NCI-H187 treated with DMSO at 0.1 percent for 48 hours (cell line): ENCODE data around the gene ZW10.
"Not testable (repeated sequence)": the region's sequence is repeated elsewhere in the genome, so short reads cannot be mapped to it uniquely, and the experiment has no call there.

Experiments
- DNase-seq: peaks from one replicate; lab custom pipeline; 2025; lab: John Stamatoyannopoulos, UW

ZW10 gene

DNA sequence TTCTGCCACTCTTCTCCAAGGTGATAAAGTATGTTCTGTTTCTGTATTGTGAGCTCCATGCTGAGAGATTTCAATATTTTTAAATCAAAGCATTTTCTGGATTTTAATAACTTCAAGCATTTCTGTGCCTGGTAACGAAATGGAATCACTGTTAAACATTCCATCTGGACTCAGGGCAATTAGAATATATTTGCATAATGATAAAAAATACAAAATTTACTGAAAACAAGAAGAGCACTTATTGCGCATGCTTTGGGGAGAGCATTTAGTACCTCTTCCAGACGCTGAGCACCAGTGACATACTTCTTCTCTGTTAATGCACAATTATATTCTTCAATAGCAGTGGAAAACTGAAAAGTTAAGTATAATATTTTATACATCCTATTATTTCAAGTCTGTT, 13.3 kb downstream of the ZW10 start:
- no peak for DNase-seq

DNA sequence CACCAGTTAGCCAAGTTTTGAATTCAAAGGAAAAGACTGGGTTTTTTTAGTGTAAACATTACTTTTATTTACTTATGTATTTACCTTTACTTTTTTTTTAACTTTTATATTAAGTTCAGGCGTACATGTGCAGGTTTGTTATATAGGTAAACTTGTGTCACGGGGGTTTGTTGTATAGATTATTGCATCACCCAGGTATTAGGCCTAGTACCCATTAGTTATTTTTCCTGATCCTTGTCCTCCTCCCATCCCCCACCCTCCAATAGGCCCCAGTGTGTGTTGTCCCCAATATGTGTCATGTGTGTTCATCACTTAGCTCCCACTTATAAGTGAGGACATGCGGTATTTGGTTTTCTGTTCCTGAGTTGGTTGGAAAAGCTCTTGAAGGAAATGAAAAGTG, 20.6 kb downstream of the ZW10 start:
- DNase-seq, result no peak

DNA sequence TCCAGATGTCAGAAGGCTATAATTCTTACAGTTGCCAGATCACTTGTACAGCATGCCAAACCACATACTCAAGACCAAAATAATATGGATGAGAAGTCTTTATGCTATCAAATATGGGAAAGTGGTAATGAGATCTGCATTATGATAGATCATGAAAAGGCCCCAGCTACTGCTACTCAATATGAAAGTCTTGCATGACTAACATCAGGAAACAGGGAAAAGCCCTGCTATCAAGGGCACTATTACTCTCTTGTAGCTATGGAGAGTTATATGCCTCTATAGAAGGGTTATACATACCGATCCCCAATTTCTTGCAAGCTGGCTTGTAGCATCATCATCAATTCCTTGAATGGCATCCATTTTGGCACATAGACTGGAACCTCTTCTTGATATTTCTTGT, 37.2 kb downstream of the ZW10 start:
- no peak for DNase-seq

DNA sequence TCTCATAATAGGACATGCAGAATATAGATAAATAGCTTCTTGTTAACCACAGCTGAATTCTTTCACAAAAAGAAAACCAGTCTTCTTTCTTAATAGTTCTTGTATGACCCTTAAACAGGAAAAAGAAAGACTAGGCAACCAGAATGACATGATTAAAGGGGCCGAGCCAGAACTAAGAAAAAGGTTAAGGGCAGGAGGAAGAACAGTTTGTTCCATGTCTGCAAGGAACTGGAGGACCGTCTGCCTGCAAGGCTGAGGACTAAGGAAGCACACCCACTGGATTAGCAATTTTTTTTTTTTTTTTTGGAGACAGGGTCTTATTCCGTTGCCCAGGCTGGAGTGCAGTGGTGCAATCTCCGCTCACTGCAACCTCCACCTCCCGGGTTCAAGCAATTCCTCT, 41.4 kb downstream of the ZW10 start:
- no peak for DNase-seq

DNA sequence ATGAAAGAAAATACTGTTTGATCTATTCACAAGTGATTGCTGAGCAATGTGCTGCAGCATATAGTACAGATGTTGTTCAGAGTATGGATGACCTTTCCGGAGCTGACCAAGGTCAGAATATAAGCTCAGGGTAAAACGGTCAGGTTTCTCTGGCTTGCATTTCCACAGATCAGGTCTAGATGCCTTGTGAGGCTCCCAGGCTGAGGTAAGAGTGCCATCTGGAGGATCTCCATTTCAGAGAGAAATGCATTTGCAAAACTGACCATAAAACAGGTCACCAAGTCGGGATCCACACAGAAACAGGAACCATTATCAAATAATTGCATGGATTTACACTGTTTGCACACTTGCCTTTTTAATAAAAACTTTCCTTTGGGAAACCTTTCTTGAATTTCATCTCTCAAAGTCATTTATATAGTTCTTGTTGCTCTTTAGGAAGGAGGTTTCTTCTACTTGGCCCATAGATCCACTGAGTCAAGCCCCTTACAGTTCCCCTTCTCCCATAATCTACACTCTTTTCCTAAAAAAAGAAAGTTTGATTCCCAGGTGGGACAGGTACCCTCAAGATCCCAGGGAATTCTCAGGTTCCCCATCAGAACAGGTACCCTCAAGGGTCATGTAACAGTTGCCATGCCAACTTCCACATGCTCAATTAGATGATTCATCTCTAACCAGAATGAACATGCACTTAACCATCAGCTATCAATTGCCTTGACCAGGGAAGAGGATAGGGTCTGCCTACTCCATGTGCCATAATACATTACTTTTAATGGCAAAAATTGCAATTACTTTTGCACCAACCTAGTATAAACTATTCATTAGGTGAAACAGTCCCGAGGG, 42.4 kb downstream of the ZW10 start:
- DNase-seq, result no peak

DNA sequence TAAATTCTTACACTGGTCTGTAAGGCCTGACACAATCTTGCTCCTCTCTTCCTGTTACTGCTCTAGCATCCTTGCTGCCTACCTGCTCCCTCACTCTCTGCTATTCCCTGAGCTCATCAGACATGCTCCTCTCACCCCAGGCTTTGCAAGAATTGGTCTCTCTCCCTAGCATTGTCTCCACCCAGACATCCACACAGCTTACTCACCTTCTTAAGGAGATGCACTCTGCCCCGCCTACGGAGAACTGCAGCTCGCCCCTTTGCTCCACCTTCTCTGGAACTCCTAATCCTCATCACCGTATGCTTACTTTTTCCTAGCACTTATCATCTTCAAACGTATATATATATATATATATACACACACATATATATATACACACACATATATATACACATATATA, 44.0 kb downstream of the ZW10 start:
- DNase-seq, result no peak

DNA sequence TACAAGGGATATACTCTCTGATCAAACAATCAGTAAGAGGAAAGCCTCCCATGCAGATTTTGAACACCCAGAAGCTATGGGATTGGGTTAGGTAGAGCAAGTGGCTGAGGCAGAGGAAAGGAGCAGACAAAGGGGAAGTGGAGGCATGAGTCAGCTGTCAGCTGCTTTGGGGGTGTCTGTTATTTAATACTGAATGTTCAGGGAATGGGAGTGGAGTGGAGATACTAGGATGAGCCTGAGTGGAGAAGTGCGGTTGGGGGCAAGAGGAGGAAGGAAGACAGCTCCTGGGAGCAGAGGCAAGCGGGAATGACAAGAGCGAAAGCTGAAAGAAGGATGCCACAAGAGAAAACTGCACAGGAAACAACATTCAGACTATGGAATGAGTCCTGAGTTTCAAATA, 44.7 kb downstream of the ZW10 start:
- no peak for DNase-seq

DNA sequence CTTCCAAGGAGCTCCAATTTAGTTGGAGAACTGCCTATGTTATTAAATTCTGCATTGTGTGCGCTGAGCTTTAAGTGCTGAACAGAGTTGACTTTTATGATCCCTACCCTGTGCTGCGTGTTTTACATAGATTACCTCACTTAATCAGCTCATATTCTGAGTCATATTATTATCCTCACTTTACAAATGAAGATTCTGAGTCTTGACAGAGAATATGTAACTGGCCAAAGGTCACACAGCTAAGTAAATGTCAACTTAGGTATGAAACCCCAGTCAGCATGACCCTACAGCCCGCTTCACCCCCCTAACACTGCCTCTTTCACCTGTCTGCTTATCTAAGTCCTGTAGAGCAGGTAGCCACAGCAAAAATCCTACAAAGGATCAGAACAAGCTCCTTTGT, 47.6 kb downstream of the ZW10 start:
- DNase-seq, result no peak

DNA sequence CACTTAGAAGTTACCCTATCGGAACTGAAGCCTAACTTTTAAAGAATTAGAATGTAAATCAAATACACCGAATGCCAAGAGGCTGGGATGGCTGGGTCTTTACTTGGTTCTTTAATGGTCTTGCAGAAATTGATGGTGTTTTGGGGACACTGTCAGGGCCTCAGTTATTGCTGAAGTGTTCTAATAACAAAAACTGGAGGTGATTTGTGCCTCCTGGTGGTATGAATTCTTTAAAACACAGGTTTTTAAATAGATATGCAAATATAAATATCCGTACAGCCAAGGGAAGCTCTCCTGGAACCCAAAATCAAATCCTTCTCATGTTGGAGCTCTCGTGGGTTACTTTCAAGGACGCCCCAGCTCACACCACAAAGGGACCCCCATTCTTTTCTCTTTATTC, 48.1 kb downstream of the ZW10 start:
- DNase-seq, result no peak

DNA sequence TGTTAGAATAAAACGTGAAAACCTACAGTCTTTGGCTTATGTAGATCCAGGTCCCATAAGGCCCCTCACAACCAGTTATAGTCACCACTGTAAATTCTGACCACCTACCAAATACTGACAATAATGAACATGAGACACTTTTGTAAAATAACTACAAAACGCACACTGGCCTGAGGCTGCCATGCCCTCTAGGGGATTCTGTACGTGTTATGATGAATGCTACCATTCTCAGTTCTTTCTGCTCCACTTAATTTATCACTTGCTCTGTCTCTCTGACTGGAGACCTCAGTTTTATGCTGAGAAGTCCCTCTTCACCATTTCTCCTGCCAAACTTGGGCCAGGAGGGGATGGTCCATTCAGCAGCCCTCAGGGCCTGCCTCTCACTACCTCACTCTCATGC, 48.7 kb downstream of the ZW10 start:
- DNase-seq, result no peak

DNA sequence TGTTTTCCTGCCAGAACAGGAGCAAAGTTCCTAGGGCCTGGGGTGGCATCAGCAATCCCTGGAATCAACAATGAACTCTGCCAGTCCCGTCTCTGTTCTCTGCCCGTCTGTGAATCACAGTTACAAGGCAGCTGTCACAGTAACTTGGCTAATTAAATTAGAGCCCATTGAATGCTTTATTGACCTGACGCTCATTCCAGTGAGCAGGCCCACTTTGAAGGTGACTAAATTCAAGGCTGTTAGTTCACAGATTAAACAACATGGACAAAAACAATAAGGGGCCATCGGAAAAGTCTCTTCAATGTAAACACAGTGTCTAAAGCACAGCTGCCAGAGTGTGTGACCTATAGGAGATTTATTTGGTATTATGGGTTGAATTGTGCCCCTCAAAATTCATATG, 49.7 kb downstream of the ZW10 start:
- DNase-seq, result no peak

DNA sequence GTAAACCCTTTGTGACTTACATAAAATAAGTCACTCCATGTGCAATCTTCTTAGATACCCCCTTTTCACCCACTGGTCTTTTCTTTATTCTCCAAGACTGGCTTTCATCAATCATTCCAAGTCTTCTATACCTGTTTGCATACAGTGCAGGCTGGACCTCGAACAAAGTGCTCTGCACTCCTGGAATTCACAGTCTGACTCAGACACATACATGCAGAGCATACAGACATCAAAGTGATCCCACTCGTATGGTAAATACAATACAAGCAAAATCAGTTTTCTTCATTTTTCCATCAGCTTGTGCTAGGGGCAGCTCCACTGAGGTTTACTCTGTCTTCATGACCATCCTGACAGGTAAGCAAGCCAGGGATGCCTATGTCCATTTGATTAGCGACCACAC, 50.6 kb downstream of the ZW10 start:
- DNase-seq, result no peak

DNA sequence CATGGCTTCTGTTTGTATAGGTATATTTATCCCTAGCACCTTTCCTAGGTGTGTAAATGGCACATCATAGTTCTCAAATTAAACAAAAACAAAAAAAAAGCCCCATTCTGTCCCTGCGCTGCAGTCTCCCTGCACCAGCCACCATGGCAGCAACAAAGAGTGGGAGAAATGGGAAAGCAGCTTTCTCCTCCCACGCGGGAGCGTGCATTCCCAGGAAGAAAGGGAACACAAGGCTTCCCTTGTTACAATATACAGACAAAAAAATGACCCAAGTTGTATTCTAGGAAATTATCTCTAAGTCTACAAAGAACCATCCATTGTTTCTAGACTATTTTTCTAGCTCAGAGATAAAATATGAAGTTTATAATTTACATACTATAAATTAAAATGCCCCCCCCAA, 51.3 kb downstream of the ZW10 start:
- no peak for DNase-seq

DNA sequence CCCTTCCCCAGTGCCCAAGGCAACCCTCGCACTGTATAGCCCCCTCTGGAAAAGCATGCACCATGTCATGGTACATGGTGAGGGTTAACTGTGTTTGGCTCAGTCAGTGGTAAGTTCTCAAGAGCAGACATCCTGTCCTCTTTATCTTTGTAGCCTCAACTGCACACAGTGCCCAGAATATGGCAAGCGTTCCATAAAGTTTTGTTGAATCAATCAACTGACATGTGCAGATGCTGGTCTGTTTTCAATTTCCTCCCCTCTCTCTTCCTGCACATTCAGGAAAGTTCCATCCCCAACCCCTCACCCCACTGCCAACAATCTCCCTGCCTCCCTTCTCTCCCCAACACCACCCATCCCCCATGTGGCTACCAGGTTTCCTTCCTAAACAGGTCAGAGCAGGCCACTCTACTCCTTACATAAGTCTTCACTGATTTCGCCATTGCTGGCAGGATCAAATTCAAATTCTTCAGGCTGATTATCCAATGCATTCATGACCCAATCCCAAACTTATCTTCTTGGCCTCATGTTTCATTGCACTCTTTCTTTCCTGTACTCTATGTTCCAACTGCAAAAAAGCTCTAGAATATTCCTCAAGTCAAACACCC, 51.9 kb downstream of the ZW10 start:
- no peak for DNase-seq

DNA sequence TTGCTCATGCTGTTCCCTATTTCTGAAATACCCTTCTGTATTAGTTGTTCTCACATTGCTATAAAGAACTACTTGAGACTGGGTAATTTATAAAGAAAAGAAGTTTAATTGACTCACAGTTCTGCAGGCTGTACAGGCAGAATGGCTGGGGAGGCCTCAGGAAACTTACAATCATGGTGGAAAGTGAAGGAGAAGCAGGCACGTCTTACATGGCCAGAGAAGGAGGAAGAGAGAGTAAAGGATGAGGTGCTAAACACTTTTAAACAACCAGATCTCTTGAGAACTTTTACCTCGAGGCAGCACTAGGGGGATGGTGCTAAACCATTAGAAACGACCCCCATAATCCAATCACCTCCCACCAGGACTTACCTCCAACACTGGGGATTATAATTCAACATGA, 53.0 kb downstream of the ZW10 start:
- DNase-seq, result not testable (repeated sequence)

DNA sequence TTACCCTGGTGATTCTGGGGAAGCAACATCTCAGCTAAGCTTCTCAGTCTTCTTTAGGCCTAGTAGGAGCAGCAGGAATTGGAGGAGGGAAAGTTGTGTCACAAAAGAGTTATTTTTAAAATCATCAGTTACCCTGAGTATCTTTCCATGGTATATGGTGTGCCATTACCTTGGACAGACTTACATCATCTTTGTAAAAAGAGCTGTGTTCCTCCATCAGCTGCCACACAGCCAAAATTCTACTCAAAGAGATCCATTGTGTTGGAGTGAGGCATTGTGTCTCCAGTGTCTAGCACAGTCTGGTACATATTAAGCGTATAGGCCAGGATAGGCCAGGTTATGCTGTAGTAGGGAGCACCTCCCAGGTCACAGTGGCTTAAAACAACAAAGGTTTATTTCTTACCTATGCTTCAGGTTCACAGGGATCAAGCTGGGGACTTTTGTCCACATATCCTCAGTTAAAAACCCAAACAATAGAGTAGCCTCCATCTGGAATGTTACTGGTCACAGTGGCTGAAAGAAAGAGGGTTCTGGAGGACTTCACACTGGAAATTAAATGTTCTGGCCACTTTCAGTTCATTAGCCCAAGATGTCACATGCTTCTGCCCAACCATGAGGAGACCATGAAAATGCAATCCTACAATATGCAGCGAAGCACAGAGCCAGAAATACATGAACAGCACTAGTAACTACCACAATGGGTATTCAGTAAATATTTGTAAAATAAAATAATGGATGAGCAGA, 57.4 kb downstream of the ZW10 start:
- DNase-seq, result no peak

DNA sequence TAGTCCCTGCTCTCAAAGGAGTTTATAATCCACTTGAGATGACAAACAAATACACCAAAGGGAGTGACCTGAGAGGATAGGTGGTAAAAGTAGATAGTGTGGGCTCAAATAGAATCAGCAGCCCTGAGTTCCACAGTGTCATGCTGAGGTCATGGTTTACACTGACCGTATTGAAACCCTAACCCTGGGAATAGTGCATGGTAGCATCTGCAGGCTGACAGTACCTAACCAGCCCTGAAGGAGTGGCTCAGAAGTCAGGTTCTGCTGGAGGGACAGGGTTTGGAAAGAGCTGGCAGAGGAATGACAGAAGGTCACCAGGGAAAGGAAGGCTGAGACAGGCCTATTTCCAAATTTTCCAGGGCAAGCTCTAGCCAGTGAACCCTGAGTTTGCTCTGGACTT, 58.2 kb downstream of the ZW10 start:
- no peak for DNase-seq

DNA sequence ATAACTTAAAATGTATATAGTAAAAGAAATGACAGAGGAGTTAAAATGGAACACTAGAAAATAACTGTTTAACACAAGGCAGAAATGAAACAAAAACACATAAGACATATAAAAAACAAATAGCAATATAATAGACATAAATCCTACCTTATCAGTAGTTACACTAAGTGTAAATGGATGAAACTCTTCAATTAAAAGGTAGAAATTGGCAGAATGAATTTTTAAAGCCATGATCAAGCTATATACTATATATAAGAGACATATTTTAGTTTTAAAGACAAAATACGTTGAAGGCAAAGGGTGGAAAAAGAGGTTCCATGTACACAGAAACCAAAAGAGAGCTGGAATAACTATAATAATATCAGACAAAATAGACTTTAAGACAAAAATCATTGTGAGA, 62.5 kb downstream of the ZW10 start:
- no peak for DNase-seq

DNA sequence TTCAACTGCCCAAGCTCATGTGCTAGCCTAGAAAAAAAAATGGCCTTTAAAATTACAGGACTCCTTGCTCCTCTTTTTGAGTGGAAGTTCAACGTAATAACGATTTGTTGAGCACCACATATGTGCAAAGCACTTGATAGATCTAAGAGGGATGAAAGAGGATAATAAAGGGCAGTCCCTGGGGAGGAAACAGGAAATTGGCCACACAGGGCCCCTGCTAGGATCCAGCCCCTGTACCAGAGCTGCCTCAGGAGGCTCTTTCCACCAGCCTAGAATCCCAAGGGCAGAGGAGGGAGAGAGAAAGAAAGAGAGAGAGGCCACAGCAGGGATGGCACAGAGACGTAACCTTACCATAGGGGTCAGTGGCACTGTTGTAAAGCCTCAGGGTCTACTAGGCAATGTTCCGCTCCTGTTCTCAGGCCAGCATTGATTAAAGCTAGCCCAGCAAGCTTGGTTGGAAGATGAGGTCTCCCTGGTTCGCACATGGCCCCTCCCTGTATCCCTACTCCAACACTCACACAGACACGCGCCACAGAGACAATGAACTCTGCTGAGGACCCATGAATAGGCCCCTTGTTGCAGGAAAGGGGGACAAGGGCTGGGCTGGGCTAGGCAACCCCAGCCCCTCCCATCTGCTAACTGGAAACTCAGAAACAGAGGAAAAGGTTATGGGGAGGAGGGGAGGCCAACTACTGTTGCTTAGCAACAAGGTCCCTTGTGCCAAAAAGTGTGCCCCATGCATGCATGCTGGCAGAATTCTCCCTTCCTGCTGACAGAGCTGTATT, 67.4 kb downstream of the ZW10 start, which contains the start of gene TMPRSS5:
Gene TMPRSS5 (minus strand): TSS at position 438 of the 785 bp plus-strand sequence. CDS start 84 bp downstream, at position 354.
- no peak for DNase-seq

DNA sequence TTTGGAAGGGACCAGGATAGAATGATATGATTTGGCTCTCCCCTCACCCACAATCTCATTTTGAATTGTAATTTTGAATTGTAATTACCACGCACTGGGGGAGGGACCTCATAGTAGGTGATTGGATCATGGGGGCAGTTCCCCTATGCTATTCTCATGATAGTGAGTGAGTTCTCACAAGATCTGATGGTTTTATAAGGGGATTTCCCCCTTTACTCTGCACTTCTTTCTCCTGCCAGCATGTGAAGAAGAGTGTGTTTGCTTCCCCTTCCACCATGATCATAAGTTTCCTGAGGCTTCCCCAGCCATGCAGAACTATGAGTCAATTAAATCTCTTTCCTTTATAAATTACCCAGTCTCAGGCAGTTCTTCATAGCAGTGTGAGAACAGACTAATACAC, 69.9 kb downstream of the ZW10 start:
- not testable (repeated sequence) for DNase-seq

DNA sequence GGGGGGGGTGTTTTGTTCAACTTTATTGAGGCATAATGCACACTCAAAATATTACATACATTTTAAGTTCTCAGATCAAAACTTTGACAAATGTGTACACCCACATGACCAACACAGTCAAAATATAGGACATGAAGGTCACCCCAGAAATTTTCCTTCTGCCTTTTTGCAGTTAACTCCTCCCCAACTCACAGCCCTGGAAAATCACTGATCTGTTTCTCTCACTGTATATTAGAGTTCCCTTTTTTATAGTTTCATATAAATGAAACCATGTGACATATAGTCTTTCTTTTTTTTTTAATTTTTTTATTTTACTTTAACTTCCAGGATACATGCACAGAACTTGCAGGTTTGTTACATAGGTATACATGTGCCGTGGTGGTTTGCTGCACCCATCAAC, 72.0 kb downstream of the ZW10 start:
- no peak for DNase-seq

DNA sequence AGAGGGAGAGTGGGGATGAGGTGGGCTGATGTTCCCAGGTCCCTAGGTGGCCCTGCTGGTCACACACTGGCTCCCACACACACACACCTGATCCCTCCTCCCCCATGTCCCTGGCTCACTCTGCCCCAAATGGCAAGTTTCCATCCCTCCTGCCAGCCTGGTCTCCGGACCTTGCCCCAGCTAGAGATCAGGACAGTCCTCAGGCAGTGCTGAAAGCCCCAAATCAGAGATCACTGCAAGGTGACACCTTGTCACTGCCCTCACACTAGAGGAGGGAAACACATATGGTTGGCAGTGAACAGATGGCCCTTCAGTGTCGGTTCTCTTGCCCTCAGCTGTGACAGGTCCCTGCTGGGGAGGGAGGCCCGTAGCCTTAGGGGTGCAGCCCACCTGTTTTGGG, 75.0 kb downstream of the ZW10 start:
- DNase-seq, result no peak
